ENCODE results near the gene SAA1. TPM values are rescaled to one million over a fixed set of nuclear protein-coding genes. Genes with fewer than 3 reads are reported as not detected.

Gene SAA1
- total RNA-seq, 1 experiment from 2014 or later = not detected

Other genes starting within 250 kb of the SAA1 start
- 0.15 TPM in 1 of 2 replicates, not detected in the other for gene TPH1, start 220.0 kb upstream of the SAA1 start, total RNA-seq (2014; rRNA removed; shearing (Covaris generic); ENCODE audit: low replicate concordance)
- gene SAAL1, start 160.2 kb upstream of the SAA1 start, total RNA-seq (2014; rRNA removed; shearing (Covaris generic); ENCODE audit: low replicate concordance) = 24.8 and 26.6 TPM in 2 replicates
- gene MRGPRX3, start 133.7 kb upstream of the SAA1 start, total RNA-seq (2014; rRNA removed; shearing (Covaris generic); ENCODE audit: low replicate concordance) = not detected in 2 replicates
- gene MRGPRX4, start 93.4 kb upstream of the SAA1 start, total RNA-seq (2014; rRNA removed; shearing (Covaris generic); ENCODE audit: low replicate concordance) = not detected in 2 replicates
- not detected in 2 replicates for gene SAA4, start 29.5 kb upstream of the SAA1 start, total RNA-seq (2014; rRNA removed; shearing (Covaris generic); ENCODE audit: low replicate concordance)
- gene SAA2, start 17.6 kb upstream of the SAA1 start, total RNA-seq (2014; rRNA removed; shearing (Covaris generic); ENCODE audit: low replicate concordance) = 0.43 and 0.84 TPM in 2 replicates
- 13.2 and 41.2 TPM in 2 replicates for gene HPS5, start 55.9 kb downstream of the SAA1 start, total RNA-seq (2014; rRNA removed; shearing (Covaris generic); ENCODE audit: low replicate concordance)
- gene GTF2H1, start 56.3 kb downstream of the SAA1 start, total RNA-seq (2014; rRNA removed; shearing (Covaris generic); ENCODE audit: low replicate concordance) = 46.7 and 60.7 TPM in 2 replicates
- gene LDHA, start 128.3 kb downstream of the SAA1 start, total RNA-seq (2014; rRNA removed; shearing (Covaris generic); ENCODE audit: low replicate concordance) = 319 TPM in 2 replicates
- 1.2 TPM in 1 of 2 replicates, not detected in the other for gene LDHC, start 146.1 kb downstream of the SAA1 start, total RNA-seq (2014; rRNA removed; shearing (Covaris generic); ENCODE audit: low replicate concordance)
- gene LDHAL6A, start 189.6 kb downstream of the SAA1 start, total RNA-seq (2014; rRNA removed; shearing (Covaris generic); ENCODE audit: low replicate concordance) = not detected in 2 replicates

All from MG63 (cell line).